IPS DF 4.7 (cell line): Measurements from ENCODE around the gene IL1B.
"Not testable (repeated sequence)": the region's sequence is repeated elsewhere in the genome, so short reads cannot be mapped to it uniquely, and the experiment has no call there.

Experiments used
- DNase-seq: peaks from one replicate; pipeline ENCODE4 v3.0.0-alpha.2; 2013; ENCODE audit warnings: low spot score; ENCODE audit errors: extremely low read depth

Gene IL1B

DNA sequence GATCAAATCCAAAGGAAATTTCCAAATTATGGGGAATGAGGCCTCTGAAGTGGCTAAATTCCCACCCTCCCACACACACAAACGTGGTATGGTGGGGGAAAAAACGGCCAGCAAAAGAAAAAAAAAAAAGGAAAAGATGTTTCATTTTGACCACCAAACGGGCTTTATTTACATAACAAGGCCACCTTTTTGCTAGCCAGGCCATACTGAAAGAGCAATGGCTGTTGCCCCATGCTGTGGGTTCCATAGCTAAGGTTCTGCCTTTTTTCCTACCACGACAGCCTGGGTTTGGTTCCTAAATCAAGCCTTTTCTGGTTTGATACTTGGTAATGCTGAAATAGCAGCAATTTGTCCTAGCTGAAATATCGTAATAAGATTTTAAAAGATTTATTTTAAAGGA is 14.0 kb upstream of the IL1B start:
- DNase-seq: no peak

DNA sequence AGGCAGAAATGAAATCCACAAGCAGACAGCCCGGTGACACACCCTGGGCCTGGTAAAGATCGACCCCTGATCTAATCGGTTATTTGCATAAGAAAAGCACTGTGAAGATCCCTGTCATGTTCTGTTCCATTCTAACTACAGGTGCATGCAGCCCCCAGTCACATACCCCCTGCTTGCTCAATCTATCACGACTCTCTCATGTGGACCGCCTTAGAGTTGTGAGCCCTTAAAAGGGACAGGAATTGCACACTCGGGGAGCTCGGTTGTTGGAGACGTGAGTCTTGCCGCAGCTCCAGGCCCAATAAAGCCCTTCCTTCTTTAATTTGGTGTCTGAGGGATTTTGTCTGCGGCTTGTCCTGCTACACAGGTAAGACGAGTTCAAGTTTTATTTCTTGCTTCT is 13.4 kb upstream of the IL1B start:
- no peak for DNase-seq

DNA sequence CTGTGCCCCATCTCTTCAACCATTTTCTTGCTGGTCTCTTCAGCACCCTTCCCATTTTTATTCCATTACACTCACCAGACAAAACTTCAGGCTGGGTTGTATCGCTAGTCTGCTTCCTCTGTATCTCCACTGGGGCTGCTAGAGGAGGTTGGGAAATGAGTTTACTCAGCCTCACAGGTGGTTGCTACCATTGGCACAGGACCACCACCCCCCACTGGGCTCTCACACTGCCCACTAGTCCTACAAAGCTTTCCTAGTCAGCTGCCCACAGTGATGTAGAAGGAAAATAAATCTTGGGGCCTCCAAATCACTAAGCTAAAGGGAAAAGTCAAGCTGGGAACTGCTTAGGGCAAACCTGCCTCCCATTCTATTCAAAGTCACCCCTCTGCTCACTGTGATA is 12.3 kb upstream of the IL1B start:
- no peak for DNase-seq

DNA sequence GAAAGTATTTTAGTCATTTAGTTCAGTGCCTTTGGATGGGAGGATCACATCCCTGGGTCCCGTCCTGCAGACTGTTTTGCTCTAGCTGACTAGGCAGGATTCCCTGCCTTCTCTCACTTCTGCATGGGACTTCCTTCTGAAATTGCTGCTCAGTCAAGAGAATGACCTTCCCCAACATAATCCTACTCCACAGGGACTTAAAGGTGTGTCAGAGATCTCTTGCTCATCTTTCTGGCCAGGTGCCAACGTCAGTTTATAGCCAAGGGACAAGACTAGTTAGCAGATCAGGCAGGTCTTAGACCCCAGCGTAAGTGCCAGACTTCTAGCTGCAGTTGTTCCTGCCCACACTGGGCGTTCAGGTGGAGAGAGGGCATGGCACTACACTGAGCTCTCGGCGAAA is 9.5 kb upstream of the IL1B start:
- DNase-seq: no peak

DNA sequence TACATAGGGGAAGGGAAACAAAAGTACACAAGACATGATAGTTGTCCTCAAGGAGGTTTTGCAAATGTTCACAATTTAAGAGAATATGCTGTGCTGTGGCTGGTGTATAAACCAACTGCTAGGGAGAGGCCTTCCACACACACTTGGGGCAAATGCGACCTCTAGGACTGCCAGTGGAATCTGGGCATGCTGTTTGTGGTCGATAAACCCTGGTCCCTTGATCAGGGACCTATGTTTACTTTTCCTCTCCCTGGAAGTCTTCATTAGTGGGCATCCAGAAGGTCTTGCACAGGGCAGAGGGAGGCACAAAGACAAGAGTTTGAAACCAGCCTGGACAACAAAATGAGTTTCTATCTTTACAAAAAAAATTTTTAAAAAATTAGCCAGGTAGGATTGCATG is 7.3 kb upstream of the IL1B start:
- no peak for DNase-seq

DNA sequence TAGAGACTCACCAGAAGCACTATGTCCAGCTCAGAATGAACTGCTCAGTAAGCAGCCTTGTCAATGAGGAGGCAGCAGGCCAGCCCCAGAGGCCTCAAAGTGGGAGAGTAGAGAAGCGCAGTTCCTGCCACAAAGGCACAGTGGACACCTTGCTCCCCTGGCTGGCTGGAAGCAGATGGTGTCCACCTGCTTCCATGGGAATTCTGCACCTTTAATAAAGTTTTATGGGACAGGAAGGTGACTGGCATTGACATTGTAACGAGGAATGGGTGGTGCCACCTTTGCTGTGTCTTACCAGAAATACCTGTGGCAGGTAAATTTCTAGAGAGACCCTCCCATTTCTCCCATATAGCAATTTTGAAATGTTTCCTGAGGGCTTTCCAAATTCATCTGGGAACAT is 6.7 kb upstream of the IL1B start:
- no peak for DNase-seq

DNA sequence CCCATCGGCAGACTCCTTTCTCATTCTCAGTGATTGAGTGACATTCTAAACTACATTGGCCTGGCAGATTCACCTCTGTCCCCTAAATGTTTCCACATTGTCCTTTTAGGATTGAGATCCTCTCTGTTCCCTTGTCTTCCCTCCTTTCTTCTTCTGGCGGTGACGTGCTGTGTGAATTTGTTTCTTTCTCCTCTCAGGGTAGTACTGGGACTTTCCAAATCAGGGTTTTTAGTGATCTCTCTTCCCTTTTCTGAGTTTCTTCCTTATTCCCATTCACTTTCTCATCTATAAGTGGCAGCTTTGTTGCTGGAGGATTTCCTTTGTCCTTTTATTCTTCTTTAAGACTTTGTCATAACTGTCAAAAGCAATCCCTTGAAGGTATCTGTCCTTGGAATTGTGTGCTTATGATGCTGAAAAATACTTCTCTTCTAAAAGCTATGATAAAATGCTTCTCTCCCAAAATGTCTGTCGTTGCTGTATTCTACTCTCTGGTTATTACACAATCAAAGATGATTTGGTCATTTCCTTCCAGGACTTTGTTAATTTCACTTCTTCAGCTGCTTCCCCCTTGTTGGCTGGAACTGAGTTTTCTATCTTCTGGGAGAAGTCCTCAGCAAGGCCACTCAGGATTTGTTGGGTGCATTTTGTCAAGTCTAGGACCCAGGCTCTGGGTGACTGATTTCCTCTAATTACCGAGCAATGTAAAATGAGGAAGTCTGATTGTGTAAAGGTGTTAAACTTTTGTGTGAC is 4.9 kb upstream of the IL1B start:
- DNase-seq: no peak

DNA sequence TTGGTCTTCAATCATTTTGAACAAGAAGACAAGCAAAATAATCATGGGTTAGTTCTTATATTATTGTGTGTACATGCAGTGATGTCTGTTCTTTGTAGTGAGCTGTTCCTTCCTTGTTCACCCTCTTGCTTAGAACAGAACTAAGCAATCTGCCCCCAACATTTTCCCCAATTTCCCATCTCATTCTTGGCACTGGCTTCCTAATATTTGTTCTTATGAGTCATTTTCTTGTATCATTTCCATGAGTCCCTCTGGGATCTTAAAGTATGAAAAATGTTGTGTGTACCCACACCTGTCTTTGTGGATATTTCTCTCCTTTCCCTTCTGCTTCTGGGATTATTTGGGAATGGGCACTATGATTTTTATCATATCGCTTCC is 3.5 kb upstream of the IL1B start:
- DNase-seq: no peak

DNA sequence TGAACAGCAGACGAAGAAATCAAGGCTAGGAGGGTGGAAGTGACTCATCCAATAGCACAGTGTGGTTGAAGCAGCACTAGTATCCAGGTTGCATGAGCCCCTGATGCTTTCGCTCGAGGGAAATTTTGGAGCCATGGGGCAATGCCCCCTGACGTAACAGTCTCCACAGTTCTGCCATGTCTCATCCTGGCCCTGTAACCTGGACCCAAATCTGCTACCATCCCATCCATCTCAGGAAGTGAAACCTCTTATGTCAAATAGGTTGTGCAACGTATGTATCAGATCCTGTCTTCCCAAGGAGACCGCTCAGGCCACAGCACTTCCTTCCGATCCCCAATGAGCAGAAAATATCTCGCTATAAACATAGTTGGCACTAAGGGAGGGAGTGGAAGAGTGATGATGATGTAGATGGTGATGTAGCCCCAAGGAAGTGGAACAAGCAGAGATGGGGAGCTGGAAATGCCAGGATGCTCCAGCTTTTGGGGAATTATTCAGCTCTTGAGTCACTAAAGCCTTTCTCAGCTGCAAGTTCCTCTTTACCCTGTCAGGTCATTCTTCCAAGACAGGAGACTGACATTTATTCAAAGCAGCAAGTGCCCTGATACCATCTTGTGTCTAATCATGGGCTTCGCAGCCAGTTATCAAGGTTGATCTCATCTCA is 3.0 kb upstream of the IL1B start:
- no peak for DNase-seq

DNA sequence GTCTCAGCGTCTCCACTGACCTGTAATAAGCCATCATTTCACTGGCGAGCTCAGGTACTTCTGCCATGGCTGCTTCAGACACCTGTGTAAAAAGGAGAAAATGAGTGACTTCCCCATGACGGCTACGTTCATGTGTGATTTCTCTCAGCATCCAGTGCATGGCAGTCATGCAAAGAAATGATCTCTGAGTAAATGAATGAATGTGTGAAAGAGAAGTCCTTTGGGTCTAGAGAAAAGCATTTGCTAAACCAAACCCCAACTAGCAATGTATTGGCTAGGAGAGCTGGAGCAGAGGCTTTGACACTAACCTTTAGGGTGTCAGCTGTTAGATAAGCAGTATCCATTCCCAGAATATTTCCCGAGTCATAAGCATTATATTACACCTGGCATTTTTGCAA is 417 bp downstream of the IL1B start:
- no peak for DNase-seq

DNA sequence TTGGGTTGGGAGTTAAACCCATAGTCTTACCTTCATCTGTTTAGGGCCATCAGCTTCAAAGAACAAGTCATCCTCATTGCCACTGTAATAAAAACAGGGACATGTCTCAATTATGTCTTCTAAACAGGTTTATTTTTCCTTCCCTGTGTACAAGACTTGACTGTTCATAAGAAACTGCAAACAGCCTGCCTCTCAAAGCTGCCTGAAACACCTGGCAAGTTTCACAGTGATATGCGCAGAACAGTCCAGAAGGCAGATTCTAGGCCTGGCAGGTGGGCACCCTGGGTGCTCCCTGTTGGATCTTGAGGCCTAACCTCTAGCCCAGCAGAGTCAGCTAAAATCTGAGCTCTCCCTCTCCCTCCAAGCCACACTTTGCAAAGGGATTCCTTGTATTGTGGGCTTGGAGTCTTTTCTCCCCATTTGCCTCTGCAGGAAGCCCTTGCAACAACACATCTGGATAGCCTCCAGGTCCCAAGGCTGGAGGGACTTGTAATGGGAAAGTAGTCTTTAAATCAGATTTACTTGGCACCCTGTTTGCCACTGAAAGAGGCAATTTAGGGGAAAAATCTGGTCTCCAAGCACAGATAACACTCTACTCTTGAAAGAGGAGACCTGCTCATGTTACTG is 930 bp downstream of the IL1B start:
- DNase-seq: no peak

DNA sequence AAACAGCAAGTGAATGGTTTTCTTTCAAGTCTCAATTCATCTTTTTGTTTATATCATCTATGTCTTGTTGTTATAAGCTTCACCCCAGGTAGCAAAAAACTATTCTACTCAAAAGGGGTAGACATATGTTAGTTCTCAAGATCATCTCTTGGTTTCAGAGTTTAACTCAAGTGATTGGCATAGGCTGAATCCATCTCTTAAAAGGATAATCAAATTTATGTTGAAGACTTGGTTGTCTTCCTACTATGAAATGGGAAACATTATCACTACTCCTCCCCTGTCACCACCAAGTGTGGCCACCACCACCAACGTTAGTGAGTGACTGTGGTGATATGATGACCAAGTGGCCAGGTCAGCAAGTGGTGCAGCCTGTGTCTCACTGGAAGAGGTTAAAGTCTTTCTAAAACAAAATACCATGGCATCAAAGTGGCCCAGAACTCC is 1.5 kb downstream of the IL1B start:
- no peak for DNase-seq

DNA sequence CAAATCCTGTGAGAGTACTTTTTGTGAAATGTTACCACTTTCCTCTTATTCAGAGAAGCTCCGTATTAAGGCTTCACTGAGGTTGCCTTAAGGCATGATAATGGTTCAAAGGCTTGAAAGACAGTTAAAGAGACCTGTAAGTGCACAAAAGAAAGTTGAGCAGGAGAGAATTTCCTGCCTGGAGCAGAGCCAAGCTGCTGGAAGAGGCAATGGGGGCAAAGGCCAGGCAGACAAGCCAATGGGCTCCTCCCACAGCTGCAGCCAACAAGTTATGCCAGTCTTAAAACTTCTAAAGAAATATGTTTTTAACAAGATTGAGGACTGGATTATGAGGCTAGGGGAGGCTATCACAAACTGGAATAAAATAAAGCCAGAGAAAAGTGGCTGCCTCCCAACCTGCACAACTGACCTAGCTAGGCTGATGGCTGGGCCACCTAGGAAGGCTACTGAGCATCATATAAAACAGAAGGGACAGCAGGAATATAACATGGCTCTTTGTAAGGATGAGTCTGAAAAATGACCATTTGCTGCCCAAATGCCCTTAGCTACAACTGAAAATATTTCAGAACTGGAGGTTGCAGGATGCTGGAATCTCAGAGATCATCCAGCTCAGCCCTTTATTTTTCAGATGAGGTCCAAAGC is 2.1 kb downstream of the IL1B start:
- DNase-seq: no peak

DNA sequence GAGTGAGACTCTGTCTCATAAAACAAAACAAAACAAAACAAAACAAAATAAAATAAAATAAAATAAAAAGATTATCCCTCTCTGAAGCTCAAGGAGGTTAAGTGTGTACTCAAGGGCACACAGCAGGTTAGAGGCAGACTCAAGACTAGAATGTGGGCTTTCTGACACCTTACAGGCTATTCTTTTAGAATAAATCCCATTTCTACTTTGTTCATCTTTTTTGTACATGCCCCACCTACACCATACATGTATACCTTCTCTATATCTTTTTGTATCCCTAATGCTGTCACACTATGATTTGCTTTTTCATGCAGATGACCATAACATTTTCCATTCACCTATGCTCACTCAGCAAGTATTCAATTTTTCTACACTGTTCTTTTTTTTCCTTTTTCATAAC is 2.6 kb downstream of the IL1B start:
- DNase-seq: no peak

DNA sequence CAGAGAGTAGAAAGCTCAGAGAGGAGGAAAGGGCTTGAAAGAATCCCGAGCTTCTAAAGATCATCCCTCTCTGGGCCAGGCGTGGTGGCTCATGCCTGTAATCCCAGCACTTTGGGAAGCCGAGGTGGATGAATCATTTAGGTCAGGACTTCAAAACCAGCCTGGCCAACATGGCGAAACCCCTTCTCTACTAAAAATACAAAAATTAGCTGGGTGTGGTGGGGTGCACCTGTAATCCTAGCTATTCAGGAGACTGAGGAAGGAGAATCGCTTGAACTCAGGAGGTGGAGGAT is 3.0 kb downstream of the IL1B start:
- not testable (repeated sequence) for DNase-seq

DNA sequence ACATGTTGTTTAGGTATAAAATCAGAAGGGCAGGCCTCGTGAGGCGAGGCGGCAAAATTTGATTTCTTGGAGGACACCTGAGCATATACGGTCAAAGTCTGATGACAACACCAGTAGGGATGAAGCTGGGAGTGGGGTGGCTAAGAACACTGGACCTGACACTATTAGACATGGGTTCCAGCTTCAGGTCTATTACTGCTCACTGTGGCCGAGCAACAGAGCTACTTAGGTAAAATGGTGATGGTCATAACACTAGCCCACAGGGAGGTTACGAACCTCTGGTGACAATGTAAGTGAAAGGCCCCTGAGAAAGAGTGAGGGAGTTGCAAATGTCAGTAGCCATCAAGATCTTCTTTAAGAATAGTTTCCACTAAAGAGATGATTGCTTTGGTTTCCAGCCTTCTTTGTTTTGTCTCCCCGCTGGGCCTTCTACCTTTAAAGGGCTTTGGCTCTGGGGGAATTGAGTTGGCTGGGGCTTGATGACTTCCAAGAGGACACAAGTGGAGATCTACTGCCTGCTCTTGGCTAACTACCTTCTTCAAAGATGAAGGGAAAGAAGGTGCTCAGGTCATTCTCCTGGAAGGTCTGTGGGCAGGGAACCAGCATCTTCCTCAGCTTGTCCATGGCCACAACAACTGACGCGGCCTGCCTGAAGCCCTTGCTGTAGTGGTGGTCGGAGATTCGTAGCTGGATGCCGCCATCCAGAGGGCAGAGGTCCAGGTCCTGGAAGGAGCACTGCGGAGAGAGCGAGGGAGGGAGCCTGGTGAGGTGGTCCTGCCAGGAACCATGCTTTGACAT is 3.5 kb downstream of the IL1B start:
- DNase-seq: no peak

DNA sequence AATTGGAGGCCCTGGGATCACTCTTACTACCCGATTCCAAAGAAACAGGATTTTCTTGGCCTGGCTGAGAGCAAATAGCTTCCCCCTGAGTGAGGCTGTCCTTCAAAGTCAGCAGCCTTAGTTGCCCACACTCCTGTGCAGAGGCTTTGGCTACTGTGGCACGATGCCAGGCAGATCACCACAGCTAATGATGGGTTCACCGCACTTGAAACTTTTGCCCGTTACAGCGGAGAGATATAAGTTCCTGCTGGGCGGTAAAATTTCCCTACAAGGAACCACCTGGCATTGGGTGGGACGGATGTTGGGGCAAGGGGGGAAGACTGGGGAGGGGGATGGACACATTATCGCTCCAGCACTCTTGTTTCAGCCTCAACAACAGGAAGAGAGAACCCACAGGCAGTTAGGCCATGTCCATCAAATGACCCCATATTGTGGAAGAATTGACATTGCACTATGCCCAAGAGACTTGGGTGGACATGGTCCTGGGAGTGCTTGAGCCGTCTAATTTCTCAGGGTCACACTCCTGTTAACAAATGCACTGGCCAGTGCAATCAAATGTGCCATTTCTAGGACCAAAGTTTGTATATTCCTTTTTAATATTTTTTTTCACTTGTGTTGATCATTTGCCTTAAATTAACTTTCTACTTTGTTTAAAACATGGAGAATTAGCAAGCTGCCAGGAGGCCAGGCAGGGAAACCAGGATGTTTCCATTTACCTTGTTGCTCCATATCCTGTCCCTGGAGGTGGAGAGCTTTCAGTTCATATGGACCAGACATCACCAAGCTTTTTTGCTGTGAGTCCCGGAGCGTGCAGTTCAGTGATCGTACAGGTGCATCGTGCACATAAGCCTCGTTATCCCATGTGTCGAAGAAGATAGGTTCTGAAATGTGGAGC is 4.4 kb downstream of the IL1B start:
- no peak for DNase-seq

DNA sequence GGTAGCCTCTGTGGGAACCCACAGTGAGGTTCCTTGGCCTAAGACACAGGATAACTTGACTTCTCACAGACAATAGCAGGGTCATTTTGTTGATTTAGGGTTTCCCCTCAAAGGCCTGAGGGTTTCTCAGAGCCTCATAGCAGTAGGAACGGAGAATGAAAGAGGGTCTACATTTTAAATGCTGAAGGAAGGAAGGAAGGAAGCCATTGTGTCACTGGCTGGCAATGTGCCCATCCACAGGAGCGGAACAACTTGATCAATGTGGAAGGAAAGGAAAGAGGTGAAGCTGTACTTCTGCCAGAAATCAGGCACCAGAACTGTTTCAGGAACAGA is 5.1 kb downstream of the IL1B start:
- DNase-seq: no peak

DNA sequence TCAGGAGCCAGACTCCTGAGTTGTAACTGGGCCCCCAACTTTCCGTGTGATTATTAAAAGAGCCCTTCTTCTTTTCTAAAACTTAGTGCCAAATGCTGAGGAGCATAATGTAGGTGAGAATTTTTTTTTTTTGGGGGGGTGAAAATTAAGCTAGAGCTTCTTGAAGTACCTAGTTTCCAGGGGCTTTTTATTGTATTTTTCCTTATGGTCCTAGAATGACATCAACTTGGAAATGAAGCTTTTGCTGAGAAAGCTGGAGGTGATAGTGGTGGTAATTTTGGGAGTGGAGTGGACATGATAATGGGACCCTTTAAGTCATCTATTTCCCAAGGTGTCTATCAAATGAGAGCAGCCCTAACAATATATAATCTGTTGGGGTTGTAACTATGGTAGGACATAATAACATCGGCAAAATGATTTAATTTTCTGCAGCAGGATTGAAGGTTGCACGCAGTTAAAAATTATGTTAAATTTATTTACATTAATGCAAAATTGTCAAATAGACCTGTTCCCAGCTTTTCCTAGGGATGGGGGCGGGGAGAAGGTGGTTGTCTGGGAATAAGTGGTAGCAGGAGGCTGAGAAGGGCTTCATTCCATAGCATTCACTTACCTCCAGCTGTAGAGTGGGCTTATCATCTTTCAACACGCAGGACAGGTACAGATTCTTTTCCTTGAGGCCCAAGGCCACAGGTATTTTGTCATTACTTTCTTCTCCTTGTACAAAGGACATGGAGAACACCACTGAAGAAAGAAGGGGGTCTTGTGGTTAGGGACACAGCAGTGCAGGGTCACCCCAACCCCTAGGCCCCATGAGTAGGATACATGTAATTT is 5.7 kb downstream of the IL1B start:
- DNase-seq: no peak
